ENCODE data around the gene DDX46.

DDX46 gene

DNA sequence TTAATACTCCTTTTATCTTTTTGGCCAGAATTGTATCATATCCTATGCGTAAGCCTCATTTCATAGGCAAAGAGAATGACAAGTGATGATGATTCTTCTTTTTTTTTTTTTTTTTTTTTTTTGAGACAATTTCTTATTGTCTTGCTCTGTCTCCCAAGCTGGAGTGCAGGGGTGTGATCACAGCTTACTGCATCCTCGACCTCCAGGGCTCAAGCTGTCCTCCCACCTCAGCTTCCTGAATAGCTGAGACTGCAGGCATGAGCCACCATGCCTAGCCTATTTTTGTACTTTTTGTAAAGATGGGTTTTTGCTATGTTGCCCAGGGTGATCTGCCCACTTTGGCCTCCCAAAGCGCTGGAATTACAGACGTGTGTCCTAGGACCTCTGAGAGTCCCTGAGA, 45.2 kb downstream of the DDX46 start:
- H3K27ac ChIP-seq, result no peak overlapping the region
- H3K36me3 ChIP-seq, result peaks cover 19 to 64% (median 41%) of the 10 kb centered on the region in 3 donors
- intact Hi-C loops (cut with DNase I; ENCODE audit: low total_unique reads), result no loop called here
- H3K27me3 ChIP-seq, result no peaks in the 10 kb centered on the region
- no peaks in the 10 kb centered on the region for H3K4me1 ChIP-seq
- TF ChIP-seq, protein P1, sequence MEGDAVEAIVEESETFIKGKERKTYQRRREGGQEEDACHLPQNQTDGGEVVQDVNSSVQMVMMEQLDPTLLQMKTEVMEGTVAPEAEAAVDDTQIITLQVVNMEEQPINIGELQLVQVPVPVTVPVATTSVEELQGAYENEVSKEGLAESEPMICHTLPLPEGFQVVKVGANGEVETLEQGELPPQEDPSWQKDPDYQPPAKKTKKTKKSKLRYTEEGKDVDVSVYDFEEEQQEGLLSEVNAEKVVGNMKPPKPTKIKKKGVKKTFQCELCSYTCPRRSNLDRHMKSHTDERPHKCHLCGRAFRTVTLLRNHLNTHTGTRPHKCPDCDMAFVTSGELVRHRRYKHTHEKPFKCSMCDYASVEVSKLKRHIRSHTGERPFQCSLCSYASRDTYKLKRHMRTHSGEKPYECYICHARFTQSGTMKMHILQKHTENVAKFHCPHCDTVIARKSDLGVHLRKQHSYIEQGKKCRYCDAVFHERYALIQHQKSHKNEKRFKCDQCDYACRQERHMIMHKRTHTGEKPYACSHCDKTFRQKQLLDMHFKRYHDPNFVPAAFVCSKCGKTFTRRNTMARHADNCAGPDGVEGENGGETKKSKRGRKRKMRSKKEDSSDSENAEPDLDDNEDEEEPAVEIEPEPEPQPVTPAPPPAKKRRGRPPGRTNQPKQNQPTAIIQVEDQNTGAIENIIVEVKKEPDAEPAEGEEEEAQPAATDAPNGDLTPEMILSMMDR (IDR thresholded peaks at IDR 0.05), result no peak
- H3K9me3 ChIP-seq, result no peaks in the 10 kb centered on the region
- no peak overlapping the region for H3K4me3 ChIP-seq
- DNase-seq, result no peak

DNA sequence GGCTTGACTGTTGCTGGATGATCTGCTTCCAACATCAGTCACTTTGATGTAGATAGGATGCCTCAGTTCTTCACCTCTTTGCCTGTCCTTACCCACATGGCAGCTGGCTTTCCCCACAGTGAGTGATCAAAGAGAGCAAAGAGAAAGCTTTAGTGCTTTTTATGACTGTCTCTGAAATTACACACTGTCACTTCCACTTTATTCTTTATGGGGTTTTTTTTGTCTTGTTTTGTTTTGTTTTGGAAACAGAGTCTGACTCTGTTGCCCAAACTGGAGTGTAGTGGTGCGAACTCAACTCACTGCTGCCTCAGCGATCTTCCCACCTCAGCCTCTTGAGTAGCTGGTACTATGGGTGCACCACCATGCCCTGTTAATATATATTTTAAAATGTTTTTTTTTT, 54.8 kb downstream of the DDX46 start:
- Histone ChIP-seq H3K9me3 (no peaks in the 10 kb centered on the region), H3K27ac (no peak overlapping the region), H3K4me3 (no peak overlapping the region), H3K4me1 (no peaks in the 10 kb centered on the region), H3K27me3 (no peaks in the 10 kb centered on the region), H3K36me3 (peaks cover 56 to 80% (median 69%) of the 10 kb centered on the region in 3 donors)
- TF ChIP-seq, protein P1 (IDR thresholded peaks at IDR 0.05), result no peak
- intact Hi-C loops (cut with DNase I; ENCODE audit: low total_unique reads), result no loop called here
- DNase-seq, result no peak

DNA sequence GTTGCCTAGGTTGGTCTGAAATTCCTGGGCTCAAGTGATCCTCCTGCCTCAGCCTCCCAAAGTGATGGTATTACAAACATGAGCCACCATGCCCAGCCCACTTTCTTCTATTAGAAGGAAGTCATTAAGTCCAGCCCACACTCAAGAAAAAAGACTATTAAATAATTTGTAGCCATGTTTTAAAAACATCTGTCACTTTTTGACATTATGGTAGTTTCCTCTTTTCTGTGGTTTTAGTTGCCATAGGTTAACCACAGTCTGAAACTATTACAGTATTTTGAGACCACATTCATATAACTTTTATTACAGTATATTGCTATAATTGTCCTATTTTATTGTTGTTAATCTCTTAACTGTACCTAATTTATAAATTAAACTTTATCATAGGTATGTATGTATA, 55.2 kb downstream of the DDX46 start:
- no peak overlapping the region for H3K4me3 ChIP-seq
- intact Hi-C loops (cut with DNase I; ENCODE audit: low total_unique reads), result no loop called here
- H3K4me1 ChIP-seq, result no peaks in the 10 kb centered on the region
- H3K27ac ChIP-seq, result no peak overlapping the region
- H3K9me3 ChIP-seq, result no peaks in the 10 kb centered on the region
- H3K27me3 ChIP-seq, result no peaks in the 10 kb centered on the region
- H3K36me3 ChIP-seq, result peaks cover 57 to 84% (median 72%) of the 10 kb centered on the region in 3 donors
- TF ChIP-seq, protein P1 (IDR thresholded peaks at IDR 0.05), result no peak
- DNase-seq, result no peak

DNA sequence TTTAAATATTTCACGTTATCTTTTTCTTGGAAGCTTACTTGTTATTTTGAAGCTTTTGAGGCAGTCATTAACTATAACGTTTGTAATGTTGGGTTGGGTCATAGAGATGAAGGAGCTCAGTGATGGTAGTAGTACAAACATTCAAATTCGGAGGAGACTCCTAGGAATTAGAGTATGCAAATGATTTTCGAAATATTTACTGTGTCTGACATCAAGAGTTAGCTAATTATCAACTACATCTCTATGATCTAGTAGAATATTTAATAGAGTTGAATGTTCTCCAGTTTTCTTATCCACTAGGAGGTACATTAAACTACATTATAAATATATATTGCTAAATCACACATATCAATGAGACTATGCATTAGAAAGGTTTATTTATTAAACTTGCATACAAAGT, 58.4 kb downstream of the DDX46 start:
- DNase-seq, result no peak
- no peak overlapping the region for H3K4me3 ChIP-seq
- H3K36me3 ChIP-seq, result peaks cover 77 to 91% (median 78%) of the 10 kb centered on the region in 3 donors
- TF ChIP-seq, protein P1 (IDR thresholded peaks at IDR 0.05), result no peak
- H3K9me3 ChIP-seq, result no peaks in the 10 kb centered on the region
- no peaks in the 10 kb centered on the region for H3K27me3 ChIP-seq
- no peaks in the 10 kb centered on the region for H3K4me1 ChIP-seq
- intact Hi-C loops (cut with DNase I; ENCODE audit: low total_unique reads), result no loop called here
- H3K27ac ChIP-seq, result no peak overlapping the region

DNA sequence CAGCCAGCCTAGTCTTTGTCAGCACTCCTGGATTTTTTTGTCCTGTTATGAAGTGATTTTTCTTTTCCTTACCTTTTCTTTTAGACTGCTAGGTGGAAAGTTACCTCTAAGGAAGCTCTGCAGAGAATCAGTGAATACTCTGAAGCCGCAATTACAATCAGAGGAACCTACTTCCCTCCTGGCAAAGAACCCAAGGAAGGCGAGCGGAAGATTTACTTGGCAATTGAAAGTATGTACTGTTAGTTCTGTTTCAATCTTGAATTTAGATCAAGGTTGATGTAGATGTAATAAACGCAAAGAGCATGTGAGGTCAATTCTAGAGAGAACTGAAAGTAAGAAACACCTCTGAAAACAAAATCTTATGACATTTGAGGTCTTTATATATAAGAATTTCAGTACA, 60.2 kb downstream of the DDX46 start:
- TF ChIP-seq, protein P1 (IDR thresholded peaks at IDR 0.05), result no peak
- Histone ChIP-seq H3K27me3 (no peaks in the 10 kb centered on the region), H3K9me3 (no peaks in the 10 kb centered on the region), H3K4me1 (no peaks in the 10 kb centered on the region), H3K36me3 (peaks cover 68 to 90% (median 73%) of the 10 kb centered on the region in 3 donors), H3K27ac (no peak overlapping the region), H3K4me3 (no peak overlapping the region)
- DNase-seq, result no peak
- intact Hi-C loops (cut with DNase I; ENCODE audit: low total_unique reads), result no loop called here

DNA sequence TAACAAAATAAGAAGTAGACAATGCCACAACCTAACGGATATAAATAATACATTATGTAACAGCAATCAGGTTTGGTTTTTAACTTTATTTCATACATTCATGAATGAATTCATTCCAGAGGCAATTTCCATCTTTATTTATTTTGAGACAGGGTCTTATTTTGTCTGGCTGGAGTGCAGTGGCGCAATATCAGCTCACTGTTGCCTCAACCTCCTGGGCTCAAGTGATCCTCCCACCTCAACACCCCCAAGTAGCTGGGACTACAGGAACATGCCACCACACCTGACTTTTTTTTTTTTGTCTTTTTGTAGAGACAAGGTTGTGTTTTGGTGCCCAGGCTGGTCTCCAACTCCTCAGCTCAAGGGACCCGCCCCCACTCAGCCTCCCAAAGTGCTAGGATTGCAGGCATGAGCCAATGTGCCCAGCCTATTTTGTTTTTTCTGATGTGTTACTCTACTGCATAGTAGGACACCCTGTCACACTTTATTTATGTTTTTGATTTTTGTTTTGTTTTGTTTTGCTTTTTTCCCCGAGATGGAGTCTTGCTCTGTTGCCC, 60.9 kb downstream of the DDX46 start:
- H3K4me3 ChIP-seq, result no peak overlapping the region
- DNase-seq, result no peak
- H3K36me3 ChIP-seq, result peaks cover 70 to 95% (median 73%) of the 10 kb centered on the region in 3 donors
- no peak overlapping the region for H3K27ac ChIP-seq
- TF ChIP-seq, protein P1 (IDR thresholded peaks at IDR 0.05), result no peak
- H3K9me3 ChIP-seq, result no peaks in the 10 kb centered on the region
- H3K4me1 ChIP-seq, result no peaks in the 10 kb centered on the region
- intact Hi-C loops (cut with DNase I; ENCODE audit: low total_unique reads), result no loop called here
- no peaks in the 10 kb centered on the region for H3K27me3 ChIP-seq

Measured in tibial artery (tissue), 4 donors.